GM23338 (cell line): ENCODE data around the gene ARL15. TPM values are rescaled to one million over a fixed set of nuclear protein-coding genes. Genes with fewer than 3 reads are reported as not detected.

Source experiments
- ATAC-seq: fragments of 200-7000 bp; cut with Tn5 transposase; 3 replicates; pipeline ENCODE4 v1.9.1; 2020
- DNase-seq: peaks from one replicate; pipeline ENCODE4 v3.0.0-alpha.2; 2015; ENCODE audit warnings: low spot score
- H2AFZ ChIP-seq: fragments of 200-600 bp; sonication (generic); 2 replicates; pipeline ENCODE4 v1.8.0; 2016; ENCODE audit warnings: antibody characterized with exemption, mild to moderate bottlenecking, moderate library complexity
- H3F3A ChIP-seq: fragments of 200-600 bp; sonication (generic); replicated peaks from 2 replicates; pipeline ENCODE4 v1.8.0; 2017; ENCODE audit warnings: antibody characterized with exemption, mixed run types, low read depth
- H3K27ac ChIP-seq: fragments of 200-600 bp; sonication (generic); 2 replicates; pipeline ENCODE4 v1.6.1; 2016; ENCODE audit warnings: low read depth
- H3K27me3 ChIP-seq: fragments of 200-600 bp; sonication (generic); 2 replicates; pipeline ENCODE4 v1.8.0; 2016; ENCODE audit warnings: mild to moderate bottlenecking, mixed run types, moderate library complexity; ENCODE audit not compliant: insufficient read depth
- H3K36me3 ChIP-seq: fragments of 200-600 bp; sonication (generic); 2 replicates; pipeline ENCODE4 v1.8.0; 2016; ENCODE audit warnings: mild to moderate bottlenecking; ENCODE audit not compliant: insufficient read depth
- H3K4me1 ChIP-seq: fragments of 200-600 bp; sonication (generic); 2 replicates; pipeline ENCODE4 v1.8.0; 2016; ENCODE audit warnings: mild to moderate bottlenecking, moderate library complexity; ENCODE audit not compliant: insufficient read depth
- H3K4me2 ChIP-seq: fragments of 200-600 bp; sonication (generic); 2 replicates; pipeline ENCODE4 v1.7.1; 2017; ENCODE audit warnings: mixed run types
- H3K4me3 ChIP-seq: fragments of 200-600 bp; sonication (generic); 2 replicates; pipeline ENCODE4 v1.6.1; 2016; ENCODE audit warnings: mixed run types
- H3K79me2 ChIP-seq: fragments of 200-600 bp; sonication (generic); replicated peaks from 2 replicates; pipeline ENCODE4 v1.8.0; 2017; ENCODE audit warnings: mild to moderate bottlenecking; ENCODE audit not compliant: insufficient read depth
- H3K9me2 ChIP-seq: fragments of 200-600 bp; sonication (generic); 2 replicates; pipeline ENCODE4 v1.8.0; 2017; ENCODE audit not compliant: insufficient read depth
- H4K20me1 ChIP-seq: fragments of 200-600 bp; sonication (generic); replicated peaks from 2 replicates; pipeline ENCODE4 v1.8.0; 2017; ENCODE audit warnings: mild to moderate bottlenecking; ENCODE audit not compliant: insufficient read depth
- H3K27ac Mint-ChIP-seq: 2 replicates; pipeline ENCODE4 v1.8.0; 2020; ENCODE audit warnings: inconsistent platforms, mild to moderate bottlenecking, moderate library complexity, mixed read lengths
- H3K27me3 Mint-ChIP-seq: 3 replicates; pipeline ENCODE4 v1.8.0; 2022; ENCODE audit warnings: low read depth, mild to moderate bottlenecking, moderate library complexity, mixed read lengths, inconsistent platforms; ENCODE audit not compliant: insufficient read depth, poor library complexity
- H3K36me3 Mint-ChIP-seq: 3 replicates; pipeline ENCODE4 v1.8.0; 2021; ENCODE audit warnings: low read depth, mild to moderate bottlenecking, inconsistent platforms, moderate library complexity, mixed read lengths
- H3K4me1 Mint-ChIP-seq: 3 replicates; pipeline ENCODE4 v1.8.0; 2020; ENCODE audit warnings: mild to moderate bottlenecking, inconsistent platforms, mixed read lengths
- H3K4me3 Mint-ChIP-seq: 3 replicates; pipeline ENCODE4 v1.8.0; 2021; ENCODE audit warnings: moderate library complexity, mild to moderate bottlenecking, inconsistent platforms, mixed read lengths
- H3K9me3 Mint-ChIP-seq: 3 replicates; pipeline ENCODE4 v1.8.0; 2020; ENCODE audit warnings: moderate library complexity, mild to moderate bottlenecking, inconsistent platforms, mixed read lengths
- CREB1 ChIP-seq: fragments of 250-450 bp; sonication (Bioruptor Pico); IDR thresholded peaks from 2 replicates; pipeline ENCODE4 v1.5.0; 2020; ENCODE audit warnings: low read depth, mild to moderate bottlenecking, moderate library complexity
- ETS1 ChIP-seq: IDR thresholded peaks from 2 replicates; pipeline ENCODE4 v1.6.1; 2016; ENCODE audit warnings: antibody characterized with exemption
- EZH2 ChIP-seq: fragments of 200-600 bp; sonication (generic); IDR thresholded peaks from one replicate; pipeline ENCODE4 v1.8.0; 2017; ENCODE audit warnings: antibody characterized with exemption, mild to moderate bottlenecking, low read depth; ENCODE audit not compliant: unreplicated experiment
- EZH2phosphoT487 ChIP-seq: fragments of 200-600 bp; sonication (generic); IDR thresholded peaks from one replicate; pipeline ENCODE4 v1.8.1; 2018; ENCODE audit warnings: antibody characterized with exemption; ENCODE audit not compliant: unreplicated experiment
- NANOG ChIP-seq: IDR thresholded peaks from 2 replicates; pipeline ENCODE4 v1.6.1; 2016; ENCODE audit warnings: antibody characterized with exemption, borderline replicate concordance
- POLR2AphosphoS5 ChIP-seq: IDR thresholded peaks from 2 replicates; pipeline ENCODE4 v1.6.1; 2016; ENCODE audit warnings: antibody characterized with exemption, low read depth
- STAT1 ChIP-seq: IDR thresholded peaks from one replicate; pipeline ENCODE4 v1.6.1; 2016; ENCODE audit warnings: antibody characterized with exemption; ENCODE audit not compliant: unreplicated experiment
- ZNF114 ChIP-seq: fragments of 250-450 bp; sonication (Bioruptor Pico); IDR thresholded peaks from 2 replicates; pipeline ENCODE4 v1.5.0; 2020; ENCODE audit warnings: mild to moderate bottlenecking, moderate library complexity
- ZNF331 ChIP-seq: fragments of 250-450 bp; sonication (Bioruptor Pico); IDR thresholded peaks from 2 replicates; pipeline ENCODE4 v1.5.0; 2020; ENCODE audit warnings: low read depth, mild to moderate bottlenecking, moderate library complexity
- polyA plus RNA-seq: library from polyadenylated mRNA; unstranded; fragments of >200 nt; fragmentation: Nextera tagmentation; extraction: Ambion mirVana; gene quantifications from 2 replicates; pipeline ENCODE4 v1.2.1, GENCODE V29; 2016
- total RNA-seq: library from RNA; depleted of rRNA; stranded (reverse); fragments of >200 nt; shearing (Covaris generic); gene quantifications from 2 replicates; pipeline ENCODE4 v1.2.3, GENCODE V29; 2014
- TF ChIP-seq, protein P1 (sequence below), 2 experiments: fragments of 200-600 bp in 1 of 2; sonication (generic) in 1 of 2; conservative IDR thresholded peaks; 2 replicates each; pipeline versions ENCODE4 v1.5.1 to v1.6.1; 2016 to 2017; ENCODE audit warnings: antibody characterized with exemption in 2 of 2, low read depth in 2 of 2, mild to moderate bottlenecking in 2 of 2, moderate library complexity in 1 of 2
- TF ChIP-seq, protein P2 (sequence below): fragments of 250-450 bp; sonication (Bioruptor Pico); IDR thresholded peaks from 2 replicates; pipeline ENCODE4 v1.5.0; 2020; ENCODE audit warnings: mild to moderate bottlenecking, moderate library complexity

Gene ARL15
- total and polyA plus RNA-seq, 2 experiments from 2014 or later, result 13.0 to 54.0 TPM

GRCh38 chr5:53971551-53971950 lies 338.8 kb downstream of the ARL15 start (continued):
- TF ChIP-seq EZH2 (no peak), EZH2phosphoT487 (no peak), POLR2AphosphoS5 (no peak), CREB1 (CRISPR knock-in tag) (no peak)
- TF ChIP-seq, protein P1, sequence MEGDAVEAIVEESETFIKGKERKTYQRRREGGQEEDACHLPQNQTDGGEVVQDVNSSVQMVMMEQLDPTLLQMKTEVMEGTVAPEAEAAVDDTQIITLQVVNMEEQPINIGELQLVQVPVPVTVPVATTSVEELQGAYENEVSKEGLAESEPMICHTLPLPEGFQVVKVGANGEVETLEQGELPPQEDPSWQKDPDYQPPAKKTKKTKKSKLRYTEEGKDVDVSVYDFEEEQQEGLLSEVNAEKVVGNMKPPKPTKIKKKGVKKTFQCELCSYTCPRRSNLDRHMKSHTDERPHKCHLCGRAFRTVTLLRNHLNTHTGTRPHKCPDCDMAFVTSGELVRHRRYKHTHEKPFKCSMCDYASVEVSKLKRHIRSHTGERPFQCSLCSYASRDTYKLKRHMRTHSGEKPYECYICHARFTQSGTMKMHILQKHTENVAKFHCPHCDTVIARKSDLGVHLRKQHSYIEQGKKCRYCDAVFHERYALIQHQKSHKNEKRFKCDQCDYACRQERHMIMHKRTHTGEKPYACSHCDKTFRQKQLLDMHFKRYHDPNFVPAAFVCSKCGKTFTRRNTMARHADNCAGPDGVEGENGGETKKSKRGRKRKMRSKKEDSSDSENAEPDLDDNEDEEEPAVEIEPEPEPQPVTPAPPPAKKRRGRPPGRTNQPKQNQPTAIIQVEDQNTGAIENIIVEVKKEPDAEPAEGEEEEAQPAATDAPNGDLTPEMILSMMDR (conservative IDR thresholded peaks at IDR 0.05; ENCODE audit: low read depth in 2 of 2), result no peak

GRCh38 chr5:53971131-53971530 lies 339.2 kb downstream of the ARL15 start:
- Histone ChIP-seq H3K4me2 (no peak overlapping the region), H3K36me3 (no peaks in the 10 kb centered on the region; the same call in 1 of the 2 replicates), H3K79me2 (no peaks in the 10 kb centered on the region), H3F3A (no peaks in the 10 kb centered on the region), H4K20me1 (no peaks in the 10 kb centered on the region), H3K27ac (no peak overlapping the region), H3K4me1 (no peaks in the 10 kb centered on the region), H2AFZ (no peak overlapping the region), H3K4me3 (no peak overlapping the region), H3K9me2 (no peaks in the 10 kb centered on the region), H3K27me3 (no peaks in the 10 kb centered on the region)
- Mint-ChIP-seq H3K4me3 (no peak overlapping the region), H3K27ac (no peak overlapping the region), H3K4me1 (0 out of 3 replicates have a peak, but pooled peaks cover 2% of the 10 kb centered on the region), H3K9me3 (no peaks in the 10 kb centered on the region), H3K36me3 (peaks cover 5% of the 10 kb centered on the region; the same call in 1 of the 3 replicates), H3K27me3 (no peaks in the 10 kb centered on the region)
- DNase-seq, result no peak
- ATAC-seq, result no peak
- TF ChIP-seq ETS1, result no peak
- no peak for TF ChIP-seq ZNF331
- TF ChIP-seq, protein P2, sequence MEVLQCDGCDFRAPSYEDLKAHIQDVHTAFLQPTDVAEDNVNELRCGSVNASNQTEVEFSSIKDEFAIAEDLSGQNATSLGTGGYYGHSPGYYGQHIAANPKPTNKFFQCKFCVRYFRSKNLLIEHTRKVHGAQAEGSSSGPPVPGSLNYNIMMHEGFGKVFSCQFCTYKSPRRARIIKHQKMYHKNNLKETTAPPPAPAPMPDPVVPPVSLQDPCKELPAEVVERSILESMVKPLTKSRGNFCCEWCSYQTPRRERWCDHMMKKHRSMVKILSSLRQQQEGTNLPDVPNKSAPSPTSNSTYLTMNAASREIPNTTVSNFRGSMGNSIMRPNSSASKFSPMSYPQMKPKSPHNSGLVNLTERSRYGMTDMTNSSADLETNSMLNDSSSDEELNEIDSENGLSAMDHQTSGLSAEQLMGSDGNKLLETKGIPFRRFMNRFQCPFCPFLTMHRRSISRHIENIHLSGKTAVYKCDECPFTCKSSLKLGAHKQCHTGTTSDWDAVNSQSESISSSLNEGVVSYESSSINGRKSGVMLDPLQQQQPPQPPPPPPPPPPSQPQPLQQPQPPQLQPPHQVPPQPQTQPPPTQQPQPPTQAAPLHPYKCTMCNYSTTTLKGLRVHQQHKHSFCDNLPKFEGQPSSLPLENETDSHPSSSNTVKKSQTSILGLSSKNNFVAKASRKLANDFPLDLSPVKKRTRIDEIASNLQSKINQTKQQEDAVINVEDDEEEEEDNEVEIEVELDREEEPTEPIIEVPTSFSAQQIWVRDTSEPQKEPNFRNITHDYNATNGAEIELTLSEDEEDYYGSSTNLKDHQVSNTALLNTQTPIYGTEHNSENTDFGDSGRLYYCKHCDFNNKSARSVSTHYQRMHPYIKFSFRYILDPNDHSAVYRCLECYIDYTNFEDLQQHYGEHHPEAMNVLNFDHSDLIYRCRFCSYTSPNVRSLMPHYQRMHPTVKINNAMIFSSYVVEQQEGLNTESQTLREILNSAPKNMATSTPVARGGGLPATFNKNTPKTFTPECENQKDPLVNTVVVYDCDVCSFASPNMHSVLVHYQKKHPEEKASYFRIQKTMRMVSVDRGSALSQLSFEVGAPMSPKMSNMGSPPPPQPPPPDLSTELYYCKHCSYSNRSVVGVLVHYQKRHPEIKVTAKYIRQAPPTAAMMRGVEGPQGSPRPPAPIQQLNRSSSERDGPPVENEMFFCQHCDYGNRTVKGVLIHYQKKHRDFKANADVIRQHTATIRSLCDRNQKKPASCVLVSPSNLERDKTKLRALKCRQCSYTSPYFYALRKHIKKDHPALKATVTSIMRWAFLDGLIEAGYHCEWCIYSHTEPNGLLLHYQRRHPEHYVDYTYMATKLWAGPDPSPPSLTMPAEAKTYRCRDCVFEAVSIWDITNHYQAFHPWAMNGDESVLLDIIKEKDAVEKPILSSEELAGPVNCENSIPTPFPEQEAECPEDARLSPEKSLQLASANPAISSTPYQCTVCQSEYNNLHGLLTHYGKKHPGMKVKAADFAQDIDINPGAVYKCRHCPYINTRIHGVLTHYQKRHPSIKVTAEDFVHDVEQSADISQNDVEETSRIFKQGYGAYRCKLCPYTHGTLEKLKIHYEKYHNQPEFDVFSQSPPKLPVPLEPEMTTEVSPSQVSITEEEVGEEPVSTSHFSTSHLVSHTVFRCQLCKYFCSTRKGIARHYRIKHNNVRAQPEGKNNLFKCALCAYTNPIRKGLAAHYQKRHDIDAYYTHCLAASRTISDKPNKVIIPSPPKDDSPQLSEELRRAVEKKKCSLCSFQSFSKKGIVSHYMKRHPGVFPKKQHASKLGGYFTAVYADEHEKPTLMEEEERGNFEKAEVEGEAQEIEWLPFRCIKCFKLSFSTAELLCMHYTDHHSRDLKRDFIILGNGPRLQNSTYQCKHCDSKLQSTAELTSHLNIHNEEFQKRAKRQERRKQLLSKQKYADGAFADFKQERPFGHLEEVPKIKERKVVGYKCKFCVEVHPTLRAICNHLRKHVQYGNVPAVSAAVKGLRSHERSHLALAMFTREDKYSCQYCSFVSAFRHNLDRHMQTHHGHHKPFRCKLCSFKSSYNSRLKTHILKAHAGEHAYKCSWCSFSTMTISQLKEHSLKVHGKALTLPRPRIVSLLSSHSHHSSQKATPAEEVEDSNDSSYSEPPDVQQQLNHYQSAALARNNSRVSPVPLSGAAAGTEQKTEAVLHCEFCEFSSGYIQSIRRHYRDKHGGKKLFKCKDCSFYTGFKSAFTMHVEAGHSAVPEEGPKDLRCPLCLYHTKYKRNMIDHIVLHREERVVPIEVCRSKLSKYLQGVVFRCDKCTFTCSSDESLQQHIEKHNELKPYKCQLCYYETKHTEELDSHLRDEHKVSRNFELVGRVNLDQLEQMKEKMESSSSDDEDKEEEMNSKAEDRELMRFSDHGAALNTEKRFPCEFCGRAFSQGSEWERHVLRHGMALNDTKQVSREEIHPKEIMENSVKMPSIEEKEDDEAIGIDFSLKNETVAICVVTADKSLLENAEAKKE (CRISPR knock-in tag), result no peak
- TF ChIP-seq EZH2phosphoT487, result no peak
- TF ChIP-seq, protein P1 (conservative IDR thresholded peaks at IDR 0.05; ENCODE audit: low read depth in 2 of 2), result no peak
- TF ChIP-seq NANOG, result no peak
- TF ChIP-seq ZNF114 (CRISPR knock-in tag), result no peak
- TF ChIP-seq CREB1 (CRISPR knock-in tag), result no peak
- no peak for TF ChIP-seq STAT1
